Activated CD4-positive, CD25-positive, alpha-beta regulatory T cell (primary cell): ENCODE data around the gene ANGPTL7.

Experiments used
- DNase-seq, 4 experiments: peaks; one replicate each; lab custom pipeline; 2025; lab: John Stamatoyannopoulos, UW

Gene ANGPTL7

GRCh38 chr1:11204396-11205190 lies 15.4 kb downstream of the ANGPTL7 start:
- DNase-seq, result no peak

GRCh38 chr1:11207898-11208611 lies 18.9 kb downstream of the ANGPTL7 start:
- no peak for DNase-seq

GRCh38 chr1:11211461-11211860 lies 22.3 kb downstream of the ANGPTL7 start:
- DNase-seq, result no peak

GRCh38 chr1:11211925-11212587 lies 22.9 kb downstream of the ANGPTL7 start:
- no peak for DNase-seq

- no peak for DNase-seq
Measured at GRCh38 chr1:11214698-11215380, 25.7 kb downstream of the ANGPTL7 start.

- no peak for DNase-seq
Measured at GRCh38 chr1:11215381-11216005, 26.3 kb downstream of the ANGPTL7 start.

- DNase-seq, result no peak
Measured at GRCh38 chr1:11216074-11216473, 26.9 kb downstream of the ANGPTL7 start.

- no peak for DNase-seq
Measured at GRCh38 chr1:11227106-11228077, 38.2 kb downstream of the ANGPTL7 start.

GRCh38 chr1:11229203-11229602 lies 40.0 kb downstream of the ANGPTL7 start:
- DNase-seq, result no peak

GRCh38 chr1:11233208-11233607 lies 44.1 kb downstream of the ANGPTL7 start:
- no peak for DNase-seq

GRCh38 chr1:11237356-11237755 lies 48.2 kb downstream of the ANGPTL7 start:
- DNase-seq, result no peak

GRCh38 chr1:11238311-11238710 lies 49.2 kb downstream of the ANGPTL7 start:
- DNase-seq, result no peak

- DNase-seq, result no peak
Measured at GRCh38 chr1:11245248-11245647, 56.1 kb downstream of the ANGPTL7 start.
